Activated CD8-positive, alpha-beta memory T cell treated with anti-CD3 and anti-CD28 coated beads, Interleukin-2, amount 50 U/mL, for 24 hours (primary cell): ENCODE measurements around the gene TMEM179B.
"Not testable (repeated sequence)": the region's sequence is repeated elsewhere in the genome, so short reads cannot be mapped to it uniquely, and the experiment has no call there.

Experiments used
- DNase-seq: peaks from one replicate; pipeline ENCODE4 v3.0.0-alpha.2; 2020; ENCODE audit errors: extremely low read depth

The TMEM179B gene

GRCh38 chr11:62789576-62789975 lies 2.4 kb downstream of the TMEM179B start:
- DNase-seq = no peak

- DNase-seq = peak; percentile 78
Observed at GRCh38 chr11:62791501-62792201, 4.4 kb downstream of the TMEM179B start, which contains the start of gene TMEM223. Gene TMEM223 (minus strand): TSS chr11:62792006. CDS start chr11:62791994, 12 bp downstream.

GRCh38 chr11:62792202-62792575 lies 5.0 kb downstream of the TMEM179B start:
- no peak for DNase-seq

- no peak for DNase-seq
Observed at GRCh38 chr11:62794201-62794775, 7.1 kb downstream of the TMEM179B start.

GRCh38 chr11:62796281-62796680 lies 9.1 kb downstream of the TMEM179B start:
- DNase-seq = no peak

GRCh38 chr11:62799486-62799885 lies 12.3 kb downstream of the TMEM179B start:
- DNase-seq = no peak

- no peak for DNase-seq
Observed at GRCh38 chr11:62801071-62801470, 13.9 kb downstream of the TMEM179B start.

GRCh38 chr11:62804310-62805075 lies 17.3 kb downstream of the TMEM179B start:
- DNase-seq = no peak

- peak; percentile 87 for DNase-seq
Observed at GRCh38 chr11:62805076-62805892, 18.1 kb downstream of the TMEM179B start, which contains the start of gene NXF1. Gene NXF1 (minus strand): TSS chr11:62805440. CDS start chr11:62805356, 84 bp downstream.

GRCh38 chr11:62805961-62806441 lies 18.8 kb downstream of the TMEM179B start:
- DNase-seq = no peak

- DNase-seq = no peak
Observed at GRCh38 chr11:62806611-62807121, 19.5 kb downstream of the TMEM179B start.

GRCh38 chr11:62810748-62811147 lies 23.5 kb downstream of the TMEM179B start:
- no peak for DNase-seq

- DNase-seq = no peak
Observed at GRCh38 chr11:62811659-62812058, 24.5 kb downstream of the TMEM179B start.

GRCh38 chr11:62816557-62816956 lies 29.4 kb downstream of the TMEM179B start:
- no peak for DNase-seq

- DNase-seq = no peak
Observed at GRCh38 chr11:62817129-62817528, 29.9 kb downstream of the TMEM179B start.

GRCh38 chr11:62823677-62824076 lies 36.5 kb downstream of the TMEM179B start:
- no peak for DNase-seq

- not testable (repeated sequence) for DNase-seq
Observed at GRCh38 chr11:62828130-62828529, 40.9 kb downstream of the TMEM179B start.

- DNase-seq = no peak
Observed at GRCh38 chr11:62830904-62831519, 43.8 kb downstream of the TMEM179B start.

- peak; percentile 99 for DNase-seq
Observed at GRCh38 chr11:62831520-62832335, 44.5 kb downstream of the TMEM179B start, which contains the start of gene STX5. Gene STX5 (minus strand): TSS chr11:62832051. CDS start chr11:62831243, 808 bp downstream.
